PC-9 (cell line): ENCODE data around the gene MIGA2.

Experiments
- EZH2 ChIP-seq: fragments of 200-600 bp; sonication (generic); IDR thresholded peaks from 2 replicates; pipeline ENCODE4 v1.8.0; 2017; ENCODE audit warnings: antibody characterized with exemption, low read depth
- TF ChIP-seq, protein P1 (sequence below): fragments of 200-600 bp; sonication (generic); conservative IDR thresholded peaks from 2 replicates; pipeline ENCODE4 v1.6.1; 2017; ENCODE audit warnings: mixed run types, antibody characterized with exemption, mild to moderate bottlenecking, moderate library complexity

DNA sequence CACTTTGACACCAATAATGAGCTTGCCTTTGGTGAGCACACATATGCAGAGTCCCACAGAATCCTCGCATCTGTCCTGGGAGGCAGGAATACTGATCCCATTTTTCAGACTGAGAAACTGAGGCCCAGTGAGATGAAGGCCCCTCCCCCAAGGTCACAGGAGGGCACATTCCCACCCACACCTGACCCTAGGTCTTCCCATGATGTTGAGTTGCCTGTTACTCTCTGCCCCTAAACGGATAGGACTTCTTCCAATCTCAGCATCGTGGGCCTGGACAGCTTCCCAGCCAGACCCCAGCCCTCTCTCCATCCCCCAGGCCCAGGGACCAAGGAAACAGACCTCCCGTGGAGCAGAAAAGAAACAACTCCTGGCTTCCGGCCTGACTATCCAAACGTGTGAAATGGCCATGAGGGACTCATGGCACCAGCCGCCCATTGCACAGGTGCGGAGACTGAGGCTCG, 9.2 kb upstream of the MIGA2 start:
- TF ChIP-seq, protein P1, sequence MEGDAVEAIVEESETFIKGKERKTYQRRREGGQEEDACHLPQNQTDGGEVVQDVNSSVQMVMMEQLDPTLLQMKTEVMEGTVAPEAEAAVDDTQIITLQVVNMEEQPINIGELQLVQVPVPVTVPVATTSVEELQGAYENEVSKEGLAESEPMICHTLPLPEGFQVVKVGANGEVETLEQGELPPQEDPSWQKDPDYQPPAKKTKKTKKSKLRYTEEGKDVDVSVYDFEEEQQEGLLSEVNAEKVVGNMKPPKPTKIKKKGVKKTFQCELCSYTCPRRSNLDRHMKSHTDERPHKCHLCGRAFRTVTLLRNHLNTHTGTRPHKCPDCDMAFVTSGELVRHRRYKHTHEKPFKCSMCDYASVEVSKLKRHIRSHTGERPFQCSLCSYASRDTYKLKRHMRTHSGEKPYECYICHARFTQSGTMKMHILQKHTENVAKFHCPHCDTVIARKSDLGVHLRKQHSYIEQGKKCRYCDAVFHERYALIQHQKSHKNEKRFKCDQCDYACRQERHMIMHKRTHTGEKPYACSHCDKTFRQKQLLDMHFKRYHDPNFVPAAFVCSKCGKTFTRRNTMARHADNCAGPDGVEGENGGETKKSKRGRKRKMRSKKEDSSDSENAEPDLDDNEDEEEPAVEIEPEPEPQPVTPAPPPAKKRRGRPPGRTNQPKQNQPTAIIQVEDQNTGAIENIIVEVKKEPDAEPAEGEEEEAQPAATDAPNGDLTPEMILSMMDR = no peak
- TF ChIP-seq EZH2 = no peak
